Activated effector memory CD4-positive, alpha-beta T cell treated with Interleukin-2 at 50 U/mL for 16 hours (primary cell): ENCODE measurements around the gene PLEKHM1.
"Not testable (repeated sequence)": the region's sequence is repeated elsewhere in the genome, so short reads cannot be mapped to it uniquely, and the experiment has no call there.

ENCODE experiments used
- DNase-seq: peaks from one replicate; pipeline ENCODE4 v3.0.0-alpha.2; 2020

PLEKHM1 gene

GRCh38 chr17:45460422-45460821 lies 30.1 kb downstream of the PLEKHM1 start:
- DNase-seq, result not testable (repeated sequence)

GRCh38 chr17:45454341-45454740 lies 36.2 kb downstream of the PLEKHM1 start:
- not testable (repeated sequence) for DNase-seq

GRCh38 chr17:45453731-45454130 lies 36.8 kb downstream of the PLEKHM1 start:
- DNase-seq, result not testable (repeated sequence)

- DNase-seq, result not testable (repeated sequence)
Observed at GRCh38 chr17:45453225-45453534, 37.3 kb downstream of the PLEKHM1 start.

DNA sequence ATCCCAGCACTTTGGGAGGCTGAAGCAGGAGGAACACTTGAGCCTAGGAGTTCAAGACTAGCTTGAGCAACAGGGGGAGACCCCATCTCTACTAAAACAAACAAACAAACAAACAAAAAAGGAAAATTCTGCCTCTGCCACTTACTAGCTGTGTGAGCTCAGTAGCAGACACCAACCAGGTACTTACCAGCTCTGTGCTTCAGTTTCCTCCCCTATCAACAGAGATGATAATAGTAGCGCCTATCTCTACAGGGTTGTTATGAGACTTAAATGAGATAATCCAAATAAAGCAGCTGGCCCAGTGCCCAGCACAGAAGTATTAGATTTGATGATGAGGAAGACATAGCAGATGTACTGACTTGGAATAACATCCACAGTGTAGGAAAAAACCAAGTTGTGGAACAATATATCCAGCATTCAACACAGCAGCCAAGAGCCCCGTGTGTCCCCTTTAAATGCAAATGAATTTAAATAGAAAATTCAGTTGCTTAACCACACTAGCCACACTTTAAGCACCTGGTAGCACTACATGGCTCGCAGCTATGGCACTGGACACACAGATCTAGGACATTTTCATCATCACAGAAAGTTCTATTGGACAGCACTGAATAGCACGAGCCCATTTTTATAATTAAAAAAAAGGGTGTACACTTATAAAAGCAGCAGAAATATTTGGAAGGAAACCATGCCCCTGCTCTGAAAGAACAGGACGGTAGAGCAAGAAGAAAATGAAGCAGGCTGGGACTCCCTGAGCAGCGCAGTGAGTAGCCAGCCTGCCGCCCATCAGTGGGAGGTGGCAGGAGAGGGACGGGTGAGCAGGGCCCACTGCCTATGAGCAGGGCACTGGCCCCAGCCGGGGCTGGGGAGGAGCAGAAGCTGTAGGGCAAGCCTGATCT lies 37.9 kb downstream of the PLEKHM1 start:
- DNase-seq, result not testable (repeated sequence)

DNA sequence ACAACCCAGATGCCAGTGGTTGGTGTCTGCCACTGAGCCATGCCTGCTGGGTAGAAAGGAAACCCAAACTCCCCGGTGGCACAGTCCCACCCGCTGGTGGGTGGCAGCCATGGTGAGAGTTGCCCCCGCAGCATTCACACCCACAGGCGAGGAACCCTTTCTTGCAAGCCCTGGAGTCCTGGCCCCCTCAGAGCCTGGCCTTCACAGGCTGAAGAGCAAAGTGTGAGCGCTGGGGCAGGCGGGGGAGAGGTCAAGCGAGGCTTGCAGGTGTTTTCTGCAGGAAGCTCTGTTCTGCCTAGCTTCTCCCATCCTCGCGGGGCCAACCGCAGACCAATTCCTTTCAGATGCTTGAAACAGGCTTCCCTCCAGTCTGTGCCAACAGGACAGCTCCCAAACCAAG lies 38.9 kb downstream of the PLEKHM1 start:
- not testable (repeated sequence) for DNase-seq

- no peak for DNase-seq
Observed at GRCh38 chr17:45451131-45451530, 39.4 kb downstream of the PLEKHM1 start.

- DNase-seq, result not testable (repeated sequence)
Observed at GRCh38 chr17:45449708-45450329, 40.7 kb downstream of the PLEKHM1 start.

DNA sequence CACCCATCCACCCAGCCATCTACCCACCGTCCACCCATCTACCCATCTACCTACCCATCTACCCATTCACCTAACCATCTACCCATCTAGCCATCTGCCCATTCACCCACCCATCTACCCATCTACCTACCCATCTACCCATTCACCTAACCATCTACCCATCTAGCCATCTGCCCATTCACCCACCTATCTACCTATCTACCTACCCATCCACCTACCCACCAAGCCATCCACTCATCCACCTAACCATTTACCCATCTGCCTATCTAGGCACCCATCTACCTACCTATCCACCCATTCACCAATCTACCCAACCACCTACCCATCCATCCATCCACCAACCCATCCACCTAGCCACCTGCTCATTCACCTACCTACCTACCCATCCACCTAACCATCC lies 41.3 kb downstream of the PLEKHM1 start:
- DNase-seq, result not testable (repeated sequence)

- not testable (repeated sequence) for DNase-seq
Observed at GRCh38 chr17:45448483-45448882, 42.0 kb downstream of the PLEKHM1 start.

GRCh38 chr17:45448066-45448465 lies 42.5 kb downstream of the PLEKHM1 start:
- DNase-seq, result not testable (repeated sequence)

GRCh38 chr17:45447650-45448049 lies 42.9 kb downstream of the PLEKHM1 start:
- not testable (repeated sequence) for DNase-seq

DNA sequence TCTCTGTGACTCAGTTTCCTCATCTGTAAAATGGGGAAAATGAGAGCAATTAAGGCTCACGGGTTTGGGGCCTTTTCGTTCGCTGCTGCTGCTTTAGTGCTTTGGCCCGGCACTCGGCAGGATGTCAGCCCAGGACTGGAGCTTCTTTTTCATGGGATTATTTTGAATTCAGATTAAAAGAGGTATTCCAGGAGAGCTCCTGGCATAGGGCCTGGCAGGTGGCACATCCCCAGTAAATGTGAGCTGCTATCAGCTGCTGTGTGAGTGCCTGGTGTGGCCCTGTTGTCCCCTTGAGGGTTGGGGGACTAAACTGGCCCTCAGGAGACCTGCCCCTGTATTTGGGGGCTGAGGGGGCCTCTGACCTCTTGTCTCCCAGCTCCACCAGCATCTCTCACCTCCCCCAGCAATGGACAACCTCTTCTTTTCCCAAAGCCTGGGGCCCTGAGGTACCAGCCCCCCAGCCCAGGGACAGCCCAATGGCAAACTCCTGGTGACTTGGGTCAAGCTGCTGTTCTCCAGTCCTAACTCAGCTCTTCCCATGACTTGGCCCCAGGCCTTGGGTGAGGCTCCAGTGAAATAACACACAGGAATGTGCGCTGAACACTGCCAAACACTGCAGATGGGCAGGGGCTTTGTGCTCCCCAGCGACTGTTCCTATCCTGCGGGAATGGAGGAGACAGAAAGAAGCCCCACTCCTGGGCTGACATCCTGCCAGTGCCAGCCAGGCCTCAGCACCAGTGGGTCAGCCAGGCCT lies 43.5 kb downstream of the PLEKHM1 start:
- DNase-seq, result not testable (repeated sequence)

- DNase-seq, result not testable (repeated sequence)
Observed at GRCh38 chr17:45445901-45446743, 44.4 kb downstream of the PLEKHM1 start.

DNA sequence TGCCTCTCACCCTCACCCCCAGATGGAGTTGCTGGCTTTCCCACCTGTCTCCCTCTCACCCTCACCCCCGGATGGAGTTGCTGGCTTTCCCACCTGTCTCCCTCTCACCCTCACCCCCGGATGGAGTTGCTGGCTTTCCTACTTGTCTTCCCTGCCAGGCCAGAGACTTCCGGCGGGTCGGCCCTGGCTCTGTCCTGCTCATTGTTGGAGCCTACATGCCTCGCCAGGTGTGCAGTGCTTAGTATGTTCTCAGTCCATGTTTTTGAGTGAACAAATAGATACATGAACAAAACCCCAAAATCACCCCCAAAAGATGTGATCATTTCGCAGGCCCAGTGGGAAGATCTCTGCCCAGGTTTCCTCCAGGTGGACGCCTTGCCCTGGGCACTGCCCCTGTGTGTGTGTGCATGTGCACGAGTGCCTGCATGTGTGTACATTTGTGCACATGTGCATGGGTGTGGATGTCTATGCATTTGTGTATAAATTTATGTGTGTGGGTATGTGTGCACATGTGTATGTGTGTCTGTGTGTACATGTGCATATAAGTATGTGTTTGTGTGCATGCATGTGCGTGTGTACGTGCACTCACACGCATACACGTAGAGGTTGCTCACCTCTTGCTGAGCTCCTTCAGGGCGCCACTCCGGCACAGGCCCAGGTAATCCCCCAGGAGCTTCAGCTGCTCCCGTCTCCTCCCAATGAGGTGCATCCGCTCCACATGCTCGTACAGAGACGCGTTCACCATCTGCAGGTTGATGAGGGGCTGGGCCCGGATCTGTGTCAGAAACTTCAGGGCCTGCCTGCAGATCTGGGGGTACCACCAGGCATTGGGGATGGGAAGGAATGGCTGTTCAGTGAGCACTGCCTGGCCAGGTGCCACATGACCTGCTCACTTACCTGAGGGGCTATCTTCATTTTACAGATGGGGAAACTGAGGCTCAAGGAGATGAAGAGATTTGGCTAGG lies 45.4 kb downstream of the PLEKHM1 start:
- DNase-seq, result not testable (repeated sequence)

DNA sequence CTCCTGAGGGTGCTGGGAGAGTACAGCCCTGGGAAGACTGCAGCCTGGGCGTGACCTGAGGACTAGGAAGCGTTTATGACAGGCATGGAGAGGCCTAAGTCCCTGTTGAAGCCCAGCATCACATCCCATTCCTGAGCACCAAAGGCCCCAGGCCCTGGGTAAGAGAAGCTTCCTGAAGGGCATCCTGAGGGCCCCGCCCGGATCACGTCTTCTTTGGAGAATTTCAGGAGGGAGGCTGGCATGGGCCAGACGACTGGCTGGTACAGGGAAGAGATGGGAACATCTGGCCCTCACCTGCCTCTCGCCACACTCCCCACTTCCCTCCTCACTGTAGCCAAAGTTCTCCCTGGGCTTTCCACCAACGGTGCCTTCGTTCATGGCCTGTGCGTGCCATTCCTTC lies 46.2 kb downstream of the PLEKHM1 start:
- DNase-seq, result not testable (repeated sequence)

DNA sequence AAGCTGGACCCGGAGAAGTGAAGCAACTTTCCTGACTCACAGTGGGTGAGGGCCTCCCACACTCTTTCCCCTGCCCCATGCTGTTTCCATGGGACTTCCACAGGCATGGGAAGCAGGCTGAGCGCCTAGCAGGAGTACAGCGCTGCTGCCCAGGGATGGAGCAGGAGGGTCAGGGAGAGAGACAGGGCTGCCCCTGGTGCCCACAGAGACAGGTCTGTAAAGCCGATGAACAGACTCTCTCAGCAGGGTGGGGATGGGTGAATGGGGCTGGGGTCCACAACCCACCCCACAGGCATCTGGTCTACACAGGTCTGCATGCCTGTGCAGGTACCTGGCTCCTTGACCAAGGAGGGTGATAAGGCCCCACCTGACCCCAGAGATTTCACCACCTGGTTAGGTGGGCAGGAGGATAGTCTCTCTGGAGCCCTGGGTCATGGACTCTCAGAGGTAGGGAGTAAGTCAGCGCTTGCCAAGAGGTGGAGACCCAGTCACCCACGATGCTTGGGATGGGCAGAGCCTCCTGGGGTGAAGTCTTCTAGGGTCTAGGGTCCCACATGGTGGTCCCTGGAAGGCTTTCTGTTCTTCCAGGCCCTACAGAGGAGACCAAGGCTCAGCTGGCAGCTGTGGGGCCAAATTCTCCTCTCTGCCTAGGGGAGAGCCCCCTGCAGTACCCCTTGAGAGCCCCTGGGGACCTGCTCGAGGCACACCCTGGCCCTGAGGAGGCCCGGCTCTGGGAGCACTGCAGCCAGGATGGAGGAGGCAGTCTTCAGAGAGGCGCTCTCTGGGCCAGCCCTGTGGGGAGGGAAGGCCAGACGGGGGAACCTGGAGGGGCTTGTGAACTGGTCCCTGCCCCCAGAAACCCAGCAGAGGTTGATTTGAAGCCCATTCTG lies 46.9 kb downstream of the PLEKHM1 start:
- DNase-seq, result not testable (repeated sequence)

GRCh38 chr17:45441526-45442310 lies 48.8 kb downstream of the PLEKHM1 start:
- DNase-seq, result no peak

GRCh38 chr17:45440839-45441515 lies 49.5 kb downstream of the PLEKHM1 start:
- not testable (repeated sequence) for DNase-seq
